Fibroblast of mammary gland (primary cell): ENCODE data around the gene PLEKHG4.

ENCODE experiments used
- DNase-seq: peaks from one replicate; pipeline ENCODE4 v3.0.0-alpha.2; 2010; ENCODE audit warnings: low read depth
- H3K4me3 ChIP-seq: 2 replicates; pipeline ENCODE4 v1.5.1; 2011; ENCODE audit warnings: low read depth, mild to moderate bottlenecking, low read length, moderate library complexity; ENCODE audit not compliant: control insufficient read depth
- CTCF ChIP-seq: conservative IDR thresholded peaks from 2 replicates; pipeline ENCODE4 v1.5.1; 2011; ENCODE audit warnings: low read depth, low read length, inconsistent platforms; ENCODE audit not compliant: control insufficient read depth, insufficient read depth

PLEKHG4 gene

GRCh38 chr16:67250045-67250327, 29.3 kb upstream of the PLEKHG4 start:
- no peak for TF ChIP-seq CTCF
- no peak overlapping the region for H3K4me3 ChIP-seq
- DNase-seq: no peak

- no peak for TF ChIP-seq CTCF
- no peak for DNase-seq
Observed at GRCh38 chr16:67252609-67253497, 26.5 kb upstream of the PLEKHG4 start.

GRCh38 chr16:67254801-67255552, 24.4 kb upstream of the PLEKHG4 start:
- no peak for TF ChIP-seq CTCF

More at GRCh38 chr16:67252609-67253497, 26.5 kb upstream of the PLEKHG4 start:
- no peak overlapping the region for H3K4me3 ChIP-seq

GRCh38 chr16:67255553-67256221, 23.6 kb upstream of the PLEKHG4 start:
- no peak for DNase-seq
- no peak overlapping the region for H3K4me3 ChIP-seq
- TF ChIP-seq CTCF: no peak

More at GRCh38 chr16:67254801-67255552, 24.4 kb upstream of the PLEKHG4 start:
- DNase-seq: no peak
- H3K4me3 ChIP-seq: no peak overlapping the region

GRCh38 chr16:67256701-67257230, 22.6 kb upstream of the PLEKHG4 start:
- no peak overlapping the region for H3K4me3 ChIP-seq
- no peak for TF ChIP-seq CTCF
- DNase-seq: no peak

- peak; percentile 52 for DNase-seq
- TF ChIP-seq CTCF: no peak
- no peak overlapping the region for H3K4me3 ChIP-seq
Observed at GRCh38 chr16:67257486-67258160, 21.7 kb upstream of the PLEKHG4 start.
